ENCODE measurements around the gene RLN3. TPM values are rescaled to one million over a fixed set of nuclear protein-coding genes. Genes with fewer than 3 reads are reported as not detected.

RLN3 gene
- total and polyA plus RNA-seq, 9 of the 15 experiments (the other 6 are each of a cell fraction or from before 2014, with no cell fraction given): 0.31 to 1.2 (median 0.71) TPM; not detected in 6

DNA sequence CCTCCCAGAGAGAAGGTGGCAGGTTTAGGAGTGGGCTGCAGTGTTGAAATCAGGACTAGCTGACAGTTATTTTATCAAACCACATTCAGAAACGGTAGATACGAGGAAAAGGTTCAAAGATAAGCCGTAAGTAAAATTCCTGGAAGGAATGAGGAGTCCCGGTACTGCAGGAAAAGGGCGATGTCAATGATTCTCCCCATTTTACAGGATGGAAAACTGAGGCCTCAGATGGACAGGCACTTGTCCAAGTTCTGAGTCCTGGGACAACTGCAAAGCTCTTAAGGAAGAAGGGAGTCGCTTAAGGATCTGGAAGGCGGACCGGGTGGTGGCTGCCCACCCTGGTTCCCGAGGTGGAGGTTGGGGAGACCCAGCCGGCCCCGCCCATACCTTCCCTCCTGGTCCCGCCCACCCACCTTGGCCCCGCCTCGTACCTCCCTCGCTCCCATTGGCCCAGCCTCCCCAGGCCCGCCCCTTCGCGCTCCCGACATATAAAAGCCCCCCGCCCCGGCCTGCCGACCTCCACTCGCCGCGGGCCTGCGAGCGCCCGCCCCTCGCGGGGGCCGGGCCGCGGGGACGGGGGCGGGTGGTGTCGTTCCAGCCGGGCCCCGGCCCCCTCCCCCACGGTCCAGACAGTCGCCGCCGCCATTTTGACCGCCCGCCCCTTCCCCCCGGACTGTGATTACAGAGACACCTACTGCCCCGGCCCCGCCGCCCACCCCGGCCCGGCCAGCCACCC, 22.4 kb upstream of the RLN3 start (continued):
- TF ChIP-seq ZBTB43 (CRISPR knock-in tag; IDR thresholded peaks at IDR 0.05) (peak; percentile 89), ZNF324 (CRISPR knock-in tag; IDR thresholded peaks at IDR 0.05) (no peak), GTF2E2 (tag; IDR thresholded peaks at IDR 0.05) (no peak), PHF20 (IDR thresholded peaks at IDR 0.05; ENCODE audit: partially characterized antibody) (peak; percentile 89), TAF1 (IDR thresholded peaks at IDR 0.05; ENCODE audit: control insufficient read depth, extremely low read depth, insufficient read depth, low read length, severe bottlenecking) (peak; percentile 58), PYGO2 (tag; IDR thresholded peaks at IDR 0.05) (no peak), ZC3H4 (CRISPR knock-in tag; IDR thresholded peaks at IDR 0.05; ENCODE audit: borderline replicate concordance) (no peak), PHF8 (IDR thresholded peaks at IDR 0.05; ENCODE audit: borderline replicate concordance, low read length) (peak; percentile 31; the same call in 1 of the 2 replicates), FOXA1 (IDR thresholded peaks at IDR 0.05; ENCODE audit: borderline replicate concordance) (no peak), SMARCA5 (IDR thresholded peaks at IDR 0.05) (peak; percentile 100), POLR2A (conservative IDR thresholded peaks at IDR 0.05) (0 out of 2 replicates have a peak, but pooled peaks have one; percentile 25), XRCC3 (IDR thresholded peaks at IDR 0.05) (no peak), NCOA2 (IDR thresholded peaks at IDR 0.05; ENCODE audit: partially characterized antibody in 2 of 2) (no peak), ZNF174 (CRISPR knock-in tag; IDR thresholded peaks at IDR 0.05) (no peak), ETV6 (IDR thresholded peaks at IDR 0.05; ENCODE audit: borderline replicate concordance in 1 of 2, low read depth in 2 of 2, low read length in 1 of 2) (no peak), ETV6 (CRISPR knock-in tag; IDR thresholded peaks at IDR 0.05; ENCODE audit: borderline replicate concordance) (no peak), NR2F6 (CRISPR knock-in tag; IDR thresholded peaks at IDR 0.05) (no peak), TCF3 (CRISPR knock-in tag; IDR thresholded peaks at IDR 0.05) (no peak), LARP7 (IDR thresholded peaks at IDR 0.05) (0 out of 2 replicates have a peak, but pooled peaks have one; percentile 61), PCBP1 (IDR thresholded peaks at IDR 0.05; ENCODE audit: low read depth, low read length, poor library complexity, severe bottlenecking) (no peak), FOSL1 (tag; conservative IDR thresholded peaks at IDR 0.05) (no peak), XRCC5 (IDR thresholded peaks at IDR 0.05; ENCODE audit: low read depth, low read length) (peak; percentile 64; the same call in 1 of the 2 replicates), ZC3H11A (IDR thresholded peaks at IDR 0.05; ENCODE audit: low read depth, low read length) (no peak), ZNF584 (CRISPR knock-in tag; IDR thresholded peaks at IDR 0.05; ENCODE audit: low read depth) (no peak), MEF2A (IDR thresholded peaks at IDR 0.05; ENCODE audit: control insufficient read depth, low read depth, low read length) (no peak)
- TF ChIP-seq, protein P1, sequence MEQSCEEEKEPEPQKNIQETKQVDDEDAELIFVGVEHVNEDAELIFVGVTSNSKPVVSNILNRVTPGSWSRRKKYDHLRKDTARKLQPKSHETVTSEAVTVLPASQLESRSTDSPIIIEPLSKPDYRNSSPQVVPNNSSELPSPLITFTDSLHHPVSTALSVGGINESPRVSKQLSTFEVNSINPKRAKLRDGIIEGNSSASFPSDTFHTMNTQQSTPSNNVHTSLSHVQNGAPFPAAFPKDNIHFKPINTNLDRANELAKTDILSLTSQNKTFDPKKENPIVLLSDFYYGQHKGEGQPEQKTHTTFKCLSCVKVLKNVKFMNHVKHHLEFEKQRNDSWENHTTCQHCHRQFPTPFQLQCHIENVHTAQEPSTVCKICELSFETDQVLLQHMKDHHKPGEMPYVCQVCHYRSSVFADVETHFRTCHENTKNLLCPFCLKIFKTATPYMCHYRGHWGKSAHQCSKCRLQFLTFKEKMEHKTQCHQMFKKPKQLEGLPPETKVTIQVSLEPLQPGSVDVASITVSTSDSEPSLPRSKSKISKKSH (CRISPR knock-in tag; IDR thresholded peaks at IDR 0.05): no peak
- TF ChIP-seq, protein P2, sequence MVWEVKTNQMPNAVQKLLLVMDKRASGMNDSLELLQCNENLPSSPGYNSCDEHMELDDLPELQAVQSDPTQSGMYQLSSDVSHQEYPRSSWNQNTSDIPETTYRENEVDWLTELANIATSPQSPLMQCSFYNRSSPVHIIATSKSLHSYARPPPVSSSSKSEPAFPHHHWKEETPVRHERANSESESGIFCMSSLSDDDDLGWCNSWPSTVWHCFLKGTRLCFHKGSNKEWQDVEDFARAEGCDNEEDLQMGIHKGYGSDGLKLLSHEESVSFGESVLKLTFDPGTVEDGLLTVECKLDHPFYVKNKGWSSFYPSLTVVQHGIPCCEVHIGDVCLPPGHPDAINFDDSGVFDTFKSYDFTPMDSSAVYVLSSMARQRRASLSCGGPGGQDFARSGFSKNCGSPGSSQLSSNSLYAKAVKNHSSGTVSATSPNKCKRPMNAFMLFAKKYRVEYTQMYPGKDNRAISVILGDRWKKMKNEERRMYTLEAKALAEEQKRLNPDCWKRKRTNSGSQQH (CRISPR knock-in tag; IDR thresholded peaks at IDR 0.05): no peak

All from K562 (cell line).